ENCODE results near the gene MCEMP1.
A peak's percentile ranks its signal among the peaks of the same experiment; 100 is the strongest.

Gene MCEMP1

DNA sequence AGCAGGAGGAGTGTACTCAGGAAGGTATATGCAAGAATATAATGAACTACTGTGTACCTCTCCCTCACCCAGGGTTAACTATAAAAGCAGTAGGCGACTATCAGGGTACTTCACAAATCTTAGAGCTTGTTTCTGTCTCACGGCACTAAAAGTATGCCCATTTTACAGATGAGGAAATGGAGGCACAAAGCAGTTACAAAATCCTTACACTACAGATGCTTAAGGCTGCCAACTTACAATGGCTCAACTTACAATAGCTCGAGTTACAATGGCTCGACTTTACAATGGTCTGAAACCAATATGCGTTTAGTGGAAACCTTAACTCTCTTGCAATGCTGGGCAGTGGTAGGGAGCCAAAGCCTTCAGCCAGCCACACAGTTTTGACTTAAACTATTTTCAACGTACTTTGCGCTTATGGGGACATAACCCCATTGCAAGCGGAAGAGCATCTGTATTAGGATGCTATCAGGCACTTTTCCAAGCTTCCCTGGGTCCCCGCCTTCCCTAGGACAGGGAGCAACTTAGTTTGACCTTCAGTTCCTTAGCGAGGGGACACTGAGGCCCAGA is 20.9 kb downstream of the MCEMP1 start:
- no peak for DNase-seq (ENCODE audit: low read depth in 2 of 2)

DNA sequence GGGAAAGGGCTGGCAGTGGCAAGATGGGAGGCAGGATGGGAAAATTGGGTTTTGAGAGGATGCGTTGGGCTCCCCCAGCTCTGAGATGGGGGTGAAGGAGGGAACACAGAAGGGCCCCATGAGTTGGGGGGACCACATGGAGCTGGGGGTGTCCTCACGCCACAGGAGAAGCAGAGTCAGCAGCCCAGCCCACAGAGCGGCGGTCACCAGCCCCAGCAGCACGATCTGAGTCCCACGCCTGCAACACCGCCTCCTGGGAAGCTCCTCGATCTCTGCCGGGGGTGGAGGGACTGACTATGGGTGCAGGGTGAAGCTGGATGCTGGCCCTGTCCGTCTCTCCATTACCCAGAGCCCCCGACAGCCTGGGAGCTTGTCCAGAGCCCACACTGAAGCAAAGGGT is 21.7 kb downstream of the MCEMP1 start:
- no peak for DNase-seq (ENCODE audit: low read depth in 2 of 2)

DNA sequence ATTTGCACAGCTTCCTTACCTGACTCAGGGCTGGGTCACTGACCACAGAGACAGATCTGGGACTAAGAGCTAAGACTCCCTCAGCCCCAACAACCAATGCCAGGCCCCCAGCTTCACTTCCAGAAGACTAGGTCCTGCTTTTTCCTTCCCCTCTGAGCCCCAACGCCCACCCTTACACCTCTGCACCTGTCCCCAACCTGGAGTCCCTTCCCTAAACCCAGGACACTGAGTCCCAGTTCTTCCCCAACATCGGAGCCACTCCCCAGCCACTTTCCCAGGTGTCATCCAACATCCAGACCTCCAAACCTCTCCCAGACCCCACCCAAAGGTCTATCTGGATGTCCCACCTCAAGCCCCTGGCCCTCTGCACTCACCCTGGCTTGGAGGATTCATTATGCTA is 22.1 kb downstream of the MCEMP1 start:
- DNase-seq (ENCODE audit: low read depth in 2 of 2): no peak

DNA sequence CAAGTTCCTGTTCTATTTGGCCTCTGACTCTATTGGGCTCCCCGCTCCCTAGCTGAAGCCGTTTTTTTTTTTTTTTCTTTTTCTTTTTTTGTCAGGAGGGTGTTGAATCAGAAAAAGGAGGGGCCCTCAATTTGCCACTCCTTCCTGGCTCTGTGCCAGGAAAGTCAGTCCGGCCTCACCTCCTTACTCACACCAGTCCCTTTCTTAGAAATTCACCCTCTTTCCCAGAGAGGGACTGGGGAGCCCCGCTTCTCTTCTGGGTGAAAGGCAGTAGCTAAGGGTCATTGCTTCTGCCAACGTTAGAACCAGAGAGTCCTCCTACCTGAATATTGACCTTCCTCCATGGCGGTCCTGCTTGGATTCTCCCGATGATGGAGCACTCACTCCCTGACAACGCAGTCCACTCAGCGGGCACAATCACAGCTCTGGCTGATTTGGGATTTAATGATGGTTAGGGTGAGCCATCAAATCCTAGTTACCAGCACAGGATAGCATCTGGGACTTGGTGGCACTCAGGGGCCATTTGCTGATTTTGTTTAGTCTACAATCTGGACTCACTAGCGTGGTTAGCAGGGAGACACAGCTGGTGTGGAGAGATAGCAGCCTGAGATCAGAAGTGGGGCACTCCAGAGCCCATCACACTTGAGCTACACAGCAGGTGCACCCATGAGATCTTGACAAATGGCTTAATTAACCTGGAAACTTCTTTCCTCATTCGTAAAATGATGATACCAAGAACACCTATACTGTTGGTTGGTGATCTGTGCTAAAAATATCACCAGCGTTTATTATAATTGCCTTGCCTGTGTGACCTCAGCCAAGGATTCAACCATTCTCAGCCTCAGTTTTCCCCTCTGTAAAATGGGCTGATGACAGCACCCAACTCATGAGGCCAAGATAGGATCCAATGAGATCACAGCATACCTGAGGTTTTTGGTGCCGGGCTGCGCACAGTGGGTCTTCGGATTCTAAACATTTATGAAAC is 22.8 kb downstream of the MCEMP1 start:
- no peak for DNase-seq (ENCODE audit: low read depth in 2 of 2)

DNA sequence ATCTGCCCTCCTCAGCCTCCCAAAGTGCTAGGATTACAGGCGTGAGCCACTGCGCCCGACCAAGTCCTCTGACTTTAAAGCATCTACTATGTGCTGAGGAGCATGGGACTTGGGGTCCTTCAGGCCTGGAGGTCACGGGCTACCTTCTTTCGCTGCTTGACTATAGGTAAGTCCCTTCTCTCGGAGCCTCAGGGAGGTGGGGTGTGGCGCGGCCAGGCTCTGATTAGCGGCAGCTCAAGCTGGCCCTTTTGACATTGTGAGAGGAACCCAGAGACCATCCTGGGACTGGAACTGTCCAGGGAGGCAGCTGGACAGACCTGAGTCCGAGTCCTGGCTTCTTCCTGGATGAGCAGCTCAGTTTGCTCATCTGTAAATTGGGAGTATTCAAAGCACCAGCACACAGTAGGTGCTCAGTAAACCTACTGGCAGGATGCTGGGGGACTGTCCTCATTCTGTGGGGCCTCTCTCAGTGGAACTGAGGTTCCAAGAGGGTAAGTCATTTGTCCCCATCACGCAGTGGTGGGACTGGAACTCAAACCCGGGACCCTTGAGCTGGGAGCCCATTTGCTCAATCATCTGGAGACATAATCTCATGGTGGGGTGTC is 24.3 kb downstream of the MCEMP1 start:
- DNase-seq (ENCODE audit: low read depth in 2 of 2): no peak

DNA sequence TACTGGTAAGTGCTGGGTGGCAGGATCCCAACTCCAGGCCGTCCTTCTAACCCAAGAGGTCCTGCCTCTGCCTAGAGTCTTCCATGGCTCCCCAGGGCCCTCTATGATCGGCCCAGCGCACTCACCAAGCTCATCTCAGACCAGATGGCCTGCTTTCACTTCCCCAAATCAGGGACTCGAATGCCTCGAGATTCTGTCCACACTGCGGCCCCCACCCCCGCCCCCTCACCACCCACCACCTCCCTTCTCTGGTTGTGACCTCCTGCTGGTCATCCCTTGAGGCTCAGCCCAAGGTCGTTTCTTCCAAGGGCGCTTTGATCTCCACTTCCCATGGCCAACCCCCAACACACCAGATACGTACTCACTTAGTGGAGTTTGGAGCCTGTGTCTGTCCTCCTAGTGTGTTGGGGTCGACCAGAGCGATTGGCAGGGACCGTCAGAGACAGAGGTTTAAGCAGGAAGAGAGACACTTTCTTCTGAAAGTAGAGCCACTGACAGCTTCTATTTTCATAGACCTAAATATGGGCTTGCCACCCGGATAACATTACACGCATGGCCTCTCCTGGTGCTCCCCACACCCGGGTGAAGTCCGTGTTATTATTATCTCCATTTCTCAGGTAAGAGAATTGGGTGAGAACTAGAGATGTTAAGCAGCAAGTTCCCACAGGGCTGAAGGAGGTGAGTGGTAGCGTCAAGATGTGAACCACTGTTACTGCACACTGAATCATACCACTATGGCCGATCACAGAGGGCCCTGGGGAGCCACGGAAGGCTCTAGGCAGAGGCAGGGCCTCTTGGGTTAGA is 25.0 kb downstream of the MCEMP1 start, which contains the start of gene FCER2:
FCER2 (minus strand) TSS at position 478 of the 804 bp plus-strand sequence. CDS start 2,371 bp downstream, outside the sequence.
- no peak for DNase-seq (ENCODE audit: low read depth in 2 of 2)

DNA sequence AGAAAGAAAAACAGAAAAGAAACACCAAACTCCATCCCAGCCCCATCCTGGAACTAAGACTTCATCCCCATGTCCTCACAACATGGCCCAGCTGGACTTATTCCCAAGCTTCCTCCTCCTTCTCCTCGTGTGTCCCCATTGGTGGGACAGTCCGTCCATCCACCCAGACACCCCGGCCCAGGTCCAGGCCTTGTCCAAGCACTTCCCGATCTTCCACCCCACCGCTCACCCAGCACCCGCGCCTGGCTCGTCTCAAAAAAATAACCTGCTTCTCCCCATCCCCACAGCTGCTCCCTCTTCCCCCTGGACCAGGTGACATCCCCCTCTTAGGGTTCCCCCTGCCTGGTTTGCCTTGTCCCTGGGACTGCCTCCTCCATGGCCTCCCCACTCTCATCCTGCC is 26.4 kb downstream of the MCEMP1 start:
- DNase-seq (ENCODE audit: low read depth in 2 of 2): no peak

DNA sequence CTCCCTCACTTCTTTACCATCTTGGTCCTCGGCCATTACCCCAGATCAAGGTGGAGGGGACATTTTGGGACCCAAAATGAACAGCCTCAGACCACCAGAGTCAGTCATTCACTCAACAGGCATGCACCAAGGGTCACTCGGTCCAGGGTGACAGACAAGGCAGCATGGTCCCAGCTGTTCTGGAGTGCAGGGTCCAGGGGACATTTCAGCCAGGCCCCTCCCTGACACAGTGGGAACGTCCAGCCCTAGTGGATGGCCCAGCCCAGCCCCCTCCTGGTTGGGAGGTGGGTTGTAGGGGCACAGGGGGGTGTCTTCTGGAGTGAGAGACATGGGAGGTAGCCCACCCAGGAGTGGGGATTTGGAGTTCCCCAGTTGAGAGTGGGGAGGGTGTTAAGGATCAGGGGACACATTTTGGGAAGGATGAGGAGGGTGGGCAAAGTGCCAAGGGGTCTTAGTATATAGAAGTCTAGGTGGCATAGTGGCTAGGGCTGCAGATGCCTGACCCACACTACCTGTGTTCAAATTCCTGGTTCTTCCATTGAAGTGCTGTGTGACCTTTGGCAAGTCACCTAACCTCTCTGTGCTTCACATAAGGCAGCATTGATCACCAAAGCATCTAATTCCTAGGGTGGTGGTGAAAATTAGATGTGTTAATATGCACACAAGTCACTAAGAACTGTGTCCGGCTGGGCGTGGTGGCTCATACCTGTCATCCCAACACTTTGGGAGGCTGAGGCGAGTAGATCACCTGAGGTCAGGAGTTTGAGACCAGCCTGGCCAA is 27.6 kb downstream of the MCEMP1 start:
- no peak for DNase-seq (ENCODE audit: low read depth in 2 of 2)

DNA sequence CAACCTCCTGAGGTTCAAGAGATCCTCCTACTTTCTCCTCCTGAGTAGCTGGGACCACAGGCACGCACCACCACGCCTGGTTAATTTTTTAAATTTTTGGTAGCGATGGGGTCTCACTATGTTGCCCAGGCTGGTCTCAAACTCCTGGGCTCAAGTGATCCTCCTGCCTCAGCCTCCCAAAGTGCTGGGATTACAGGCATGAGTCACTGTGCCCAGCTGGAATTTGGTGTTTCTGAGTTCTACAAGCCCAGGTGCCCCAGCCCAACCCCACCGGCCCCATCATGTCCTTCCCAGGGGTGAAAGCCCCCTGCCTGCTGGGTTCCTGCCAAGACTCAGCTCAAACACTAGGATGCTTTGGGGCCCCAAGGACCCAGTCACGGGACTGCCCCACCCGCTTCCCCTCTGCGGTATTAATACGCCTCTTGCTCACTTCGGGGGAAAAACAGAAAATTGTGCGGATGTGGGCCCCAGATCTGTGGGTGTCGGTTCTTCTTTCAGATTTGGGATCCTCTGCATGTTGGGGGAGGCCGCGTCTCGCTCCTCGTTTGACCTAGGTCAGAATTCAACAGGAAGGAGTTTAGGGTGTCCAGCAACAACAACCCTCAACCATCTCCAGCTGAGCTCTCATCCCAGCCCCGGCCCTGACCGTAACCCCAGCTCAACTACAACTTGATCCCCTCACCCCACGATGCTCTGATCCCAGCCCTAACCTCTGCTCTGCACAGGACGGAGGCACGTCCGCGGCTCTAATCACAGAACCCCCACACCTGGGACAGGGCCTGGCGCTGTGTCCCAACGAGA is 28.7 kb downstream of the MCEMP1 start:
- peak; percentile 25 to 48 for DNase-seq (ENCODE audit: low read depth in 2 of 2)

DNA sequence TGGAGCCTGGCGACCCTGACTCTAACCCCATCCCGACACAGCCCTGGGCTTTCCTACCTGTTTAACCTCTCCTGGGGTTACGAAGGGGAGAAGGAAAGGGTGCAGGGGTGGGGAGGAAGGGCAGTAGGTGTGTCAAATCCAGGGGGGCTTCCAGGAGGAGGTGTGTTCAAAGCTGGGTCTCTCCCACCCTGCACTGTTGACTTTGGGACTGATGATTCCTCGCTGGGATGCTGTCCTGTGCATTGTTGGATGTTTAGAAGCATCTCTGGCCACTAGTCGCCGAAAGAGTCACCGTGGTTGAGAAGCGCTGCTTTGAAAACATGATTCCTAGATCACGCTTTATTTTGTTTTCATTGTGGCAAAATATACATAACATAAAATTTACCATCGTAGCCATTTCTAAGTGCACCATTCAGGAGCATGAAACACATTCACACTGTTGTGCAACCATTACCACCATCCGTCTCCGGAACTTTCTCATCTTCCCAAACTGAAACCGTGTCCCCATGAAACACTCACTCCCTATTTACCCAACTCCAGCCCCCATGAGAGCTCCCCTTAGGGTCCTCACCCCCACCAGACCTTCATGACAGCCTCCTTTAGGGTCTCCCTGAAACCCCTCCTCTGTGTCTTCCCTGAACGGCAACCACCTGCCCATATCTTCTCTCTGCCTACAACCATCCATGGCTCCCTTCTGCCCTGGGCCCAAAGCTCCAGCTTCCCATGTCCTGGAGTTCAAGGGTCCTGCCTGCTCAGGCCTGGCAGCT is 29.5 kb downstream of the MCEMP1 start:
- DNase-seq (ENCODE audit: low read depth in 2 of 2): no peak

DNA sequence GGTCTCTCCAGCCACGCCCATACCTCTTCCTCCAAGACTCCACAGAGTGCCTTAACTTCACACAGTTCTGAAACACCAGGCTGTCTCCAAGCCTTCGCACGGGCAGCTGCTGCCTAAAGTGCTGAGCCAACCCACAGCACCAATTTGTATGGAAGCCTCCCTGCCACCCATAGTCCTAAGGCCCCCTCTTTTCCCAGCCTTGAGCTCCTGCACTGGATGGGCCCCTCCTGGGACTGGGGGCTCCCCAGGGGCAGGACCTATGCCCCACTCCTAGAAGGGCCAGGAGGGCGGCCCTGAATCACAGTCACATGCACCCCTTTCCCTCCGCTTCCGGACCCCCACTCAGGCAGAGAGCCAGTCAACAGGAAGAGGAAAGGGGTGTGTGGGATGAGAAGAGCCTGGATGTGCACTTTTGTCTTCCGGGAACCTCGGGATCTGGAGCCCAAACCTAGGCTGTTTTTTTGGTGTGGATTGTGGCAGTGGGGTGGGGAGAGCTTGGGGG is 30.1 kb downstream of the MCEMP1 start:
- no peak for DNase-seq (ENCODE audit: low read depth in 2 of 2)

DNA sequence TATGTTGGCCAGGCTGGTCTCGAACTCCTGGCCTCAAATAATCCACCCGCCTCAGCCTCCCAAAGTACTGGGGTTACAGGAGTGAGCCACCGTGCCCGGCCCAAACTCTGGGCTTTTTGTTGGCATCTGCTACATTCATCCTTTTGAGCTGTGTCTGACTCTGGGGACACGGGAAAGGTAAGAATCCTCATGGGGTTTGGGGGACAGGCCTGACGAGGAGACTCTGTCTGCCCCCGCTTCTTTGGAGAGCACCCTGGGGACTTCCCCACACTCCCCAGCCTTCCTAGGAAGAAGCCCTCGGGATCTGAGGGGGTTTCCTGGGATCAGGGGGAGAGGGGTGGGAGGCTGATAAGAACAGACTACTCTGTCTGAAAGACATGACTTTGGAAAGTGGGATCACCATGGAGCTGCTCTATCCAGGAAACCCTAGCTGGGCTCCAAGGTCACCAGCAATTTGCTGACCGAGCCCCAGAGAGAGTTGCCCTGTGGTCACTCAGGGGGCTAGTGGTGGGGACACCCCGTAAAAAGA is 33.1 kb downstream of the MCEMP1 start:
- no peak for DNase-seq (ENCODE audit: low read depth in 2 of 2)

DNA sequence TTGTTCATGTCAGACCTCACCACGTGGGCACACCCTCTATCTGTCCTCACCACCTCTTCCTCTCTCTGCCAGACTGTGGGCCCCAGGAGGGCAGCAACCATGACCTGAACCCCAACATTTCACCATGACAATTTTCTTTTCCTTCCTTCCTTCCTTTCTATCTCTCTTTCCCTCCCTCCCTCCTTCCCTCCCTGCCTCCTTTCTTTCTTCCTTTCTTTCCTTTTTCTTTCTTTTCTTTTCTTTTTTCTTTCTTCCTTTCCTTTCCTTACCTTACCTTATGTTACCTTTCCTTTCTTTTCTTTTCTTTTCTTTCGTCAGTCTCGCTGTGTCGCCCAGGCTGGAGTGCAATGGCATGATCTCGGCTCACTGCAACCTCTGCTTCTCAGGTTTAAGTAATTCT is 33.7 kb downstream of the MCEMP1 start:
- no peak for DNase-seq (ENCODE audit: low read depth in 2 of 2)

DNA sequence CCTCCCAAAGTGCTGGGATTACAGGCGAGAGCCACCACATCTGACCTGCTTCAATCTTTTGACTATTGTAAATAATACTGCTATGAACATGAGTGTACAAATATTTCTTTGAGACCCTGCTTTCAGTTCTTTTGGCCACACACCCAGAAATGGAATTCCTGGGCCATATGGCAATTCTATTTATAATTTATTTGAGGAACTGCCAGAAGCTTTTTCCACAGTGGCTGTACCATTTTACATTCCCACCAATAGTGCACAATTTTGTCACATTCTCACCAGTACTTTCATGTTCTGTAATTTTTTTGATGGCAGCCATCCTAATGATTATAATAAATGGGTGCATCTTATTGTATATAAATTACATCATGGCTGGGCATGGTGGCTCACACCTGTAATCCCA is 38.8 kb downstream of the MCEMP1 start:
- no peak for DNase-seq (ENCODE audit: low read depth in 2 of 2)

DNA sequence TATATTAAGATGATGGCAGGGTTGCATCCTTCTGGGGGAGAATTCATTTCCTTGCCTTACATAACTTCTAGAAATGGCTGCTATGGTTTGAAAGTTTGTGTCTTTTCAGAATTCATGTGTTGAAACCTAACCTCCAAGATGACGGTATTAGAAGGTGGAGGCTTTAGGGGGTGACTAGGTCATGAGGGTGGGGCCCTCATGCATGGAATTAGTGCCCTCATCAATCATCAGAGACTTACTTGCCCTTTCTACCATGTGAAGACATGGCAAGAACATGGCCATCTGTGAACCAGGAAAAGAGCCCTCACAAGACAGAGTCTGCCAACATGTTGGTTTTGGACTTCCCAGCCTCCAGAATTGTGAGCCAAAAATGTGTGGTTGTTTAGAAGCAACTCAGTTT is 39.9 kb downstream of the MCEMP1 start:
- no peak for DNase-seq (ENCODE audit: low read depth in 2 of 2)

DNA sequence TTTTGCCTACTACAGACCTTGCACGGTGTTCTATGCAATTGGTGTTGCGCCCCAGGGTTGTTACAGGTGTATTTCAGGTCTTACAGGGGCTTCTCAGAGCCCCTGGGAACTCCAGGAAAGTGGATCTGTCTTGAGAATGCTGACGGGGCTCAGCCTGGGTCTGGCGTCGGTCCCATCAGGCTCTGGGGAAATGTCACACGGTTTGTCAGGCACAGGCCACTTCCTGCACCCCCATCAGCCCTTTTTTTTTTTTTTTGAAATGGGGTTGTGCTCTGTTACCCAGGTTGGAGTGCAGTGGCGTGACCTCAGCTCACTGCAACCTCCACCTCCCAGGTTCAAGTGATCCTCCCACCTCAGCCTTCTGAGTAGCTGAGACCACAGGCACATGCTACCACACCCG is 41.8 kb downstream of the MCEMP1 start:
- DNase-seq (ENCODE audit: low read depth in 2 of 2): no peak

DNA sequence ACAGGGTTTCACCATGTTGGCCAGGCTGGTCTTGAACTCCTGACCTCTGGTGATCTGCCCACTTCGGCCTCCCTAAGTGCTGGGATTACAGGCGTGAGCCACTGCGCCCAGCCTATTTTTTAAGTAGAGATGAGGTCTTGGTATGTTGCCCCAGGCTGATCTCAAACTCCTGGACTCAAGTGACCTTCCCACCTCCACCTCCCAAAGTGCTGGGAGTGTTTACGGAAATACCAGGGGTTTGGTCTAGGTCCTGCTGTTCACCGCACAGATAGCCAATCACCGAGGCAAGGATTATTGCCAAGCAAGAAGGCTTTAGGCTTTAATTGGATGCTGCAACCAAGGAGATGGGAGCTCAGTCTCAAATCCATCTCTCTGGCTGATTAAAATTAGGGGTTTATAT is 43.5 kb downstream of the MCEMP1 start:
- DNase-seq (ENCODE audit: low read depth in 2 of 2): no peak

DNA sequence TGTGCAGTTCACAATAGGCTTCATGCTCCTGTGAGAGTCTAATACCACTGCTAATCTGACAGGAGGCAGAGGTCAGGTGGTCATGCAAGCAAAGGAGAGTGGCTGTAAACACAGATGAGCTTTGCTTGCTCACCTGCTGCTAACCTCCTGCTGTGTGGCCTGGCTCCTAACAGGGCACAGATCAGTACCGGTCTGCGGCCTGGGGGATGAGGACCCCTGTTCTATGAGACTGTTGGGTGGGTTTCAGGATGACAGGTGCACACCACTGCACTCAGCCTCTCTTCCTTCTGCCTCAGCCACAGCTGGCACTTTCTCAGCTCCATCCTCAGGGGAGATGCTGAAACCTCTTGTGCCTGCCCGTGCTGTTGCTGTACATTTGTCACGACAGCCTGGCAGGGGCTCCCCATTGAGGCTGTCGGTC is 45.4 kb downstream of the MCEMP1 start:
- DNase-seq (ENCODE audit: low read depth in 2 of 2): no peak

DNA sequence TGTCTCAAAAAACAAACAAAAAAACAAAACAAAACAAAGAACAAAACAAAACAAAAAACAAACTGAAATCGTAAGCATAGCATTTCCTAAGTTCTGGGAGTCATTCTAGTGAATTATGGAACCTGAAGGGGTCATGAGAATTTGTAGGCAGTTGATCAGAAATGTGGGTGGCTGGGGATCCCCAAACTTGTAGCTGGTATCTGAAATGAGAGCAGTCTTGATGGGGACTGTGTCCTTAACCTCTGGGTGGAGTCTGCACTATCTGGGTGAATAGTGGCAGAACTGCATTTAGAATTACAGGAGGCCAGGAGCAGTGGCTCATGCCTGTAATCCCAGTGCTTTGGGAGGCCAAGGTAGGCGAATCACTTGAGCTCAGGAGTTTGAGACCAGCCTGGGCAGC is 48.9 kb downstream of the MCEMP1 start:
- no peak for DNase-seq (ENCODE audit: low read depth in 2 of 2)

All from stimulated activated CD8-positive, alpha-beta memory T cell treated with anti-CD3 and anti-CD28 coated beads, Interleukin-2, amount 100 ng/mL, for 1 hour (primary cell).